HG03095 (cell line): ENCODE results near the gene MRPS12.

ENCODE experiments used
- ATAC-seq: cut with Tn5 transposase; IDR thresholded peaks from one replicate; pipeline ENCODE4 v1.9.1; 2021; ENCODE audit warnings: moderate library complexity; ENCODE audit not compliant: unreplicated experiment

Gene MRPS12

GRCh38 chr19:38970664-38971532 is 40.2 kb downstream of the MRPS12 start:
- ATAC-seq = no peak

- ATAC-seq = no peak
Measured at GRCh38 chr19:38971672-38972071, 40.9 kb downstream of the MRPS12 start.

- no peak for ATAC-seq
Measured at GRCh38 chr19:38974624-38975213, 44.0 kb downstream of the MRPS12 start.

DNA sequence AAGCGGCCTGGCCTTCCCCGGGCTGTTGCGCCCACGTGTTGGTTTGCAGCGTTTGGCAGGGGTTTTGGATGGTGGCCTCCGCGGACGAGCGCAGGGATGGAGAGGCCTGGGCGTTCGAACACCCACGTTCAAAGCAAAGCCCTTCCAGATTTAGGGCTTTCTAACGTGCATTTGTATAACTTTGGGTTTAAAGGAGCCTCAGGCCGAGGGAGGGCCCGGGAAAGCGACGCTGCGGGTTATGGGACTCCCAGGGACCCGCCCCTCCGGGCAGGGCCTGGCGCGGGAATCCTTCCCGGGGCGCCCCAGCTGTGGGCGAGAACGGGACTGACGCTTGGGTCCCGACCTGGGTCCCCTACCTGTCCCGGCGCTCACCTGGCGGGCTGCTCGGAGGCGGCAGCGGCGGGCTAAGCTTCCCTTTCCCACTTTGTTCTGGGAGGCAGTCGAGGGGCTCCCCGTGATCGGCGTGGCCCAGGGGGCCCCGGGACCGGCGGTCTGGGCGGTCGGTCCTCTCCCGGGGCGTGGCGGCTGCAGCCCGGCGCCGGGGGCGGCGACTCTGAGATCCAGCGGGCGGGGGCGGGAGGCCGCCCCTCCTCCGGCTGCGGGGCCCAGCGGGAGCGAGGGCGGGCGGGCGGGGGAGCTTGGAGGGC is 44.6 kb downstream of the MRPS12 start, which contains the start of gene FBXO17:
TSS of gene FBXO17 (minus strand) at position 529 of the 647 bp plus-strand sequence. CDS start 25,423 bp downstream, outside the sequence.
- no peak for ATAC-seq

- ATAC-seq = no peak
Measured at GRCh38 chr19:38975861-38976271, 45.1 kb downstream of the MRPS12 start.

GRCh38 chr19:38977445-38978325 is 46.9 kb downstream of the MRPS12 start:
- ATAC-seq = no peak

DNA sequence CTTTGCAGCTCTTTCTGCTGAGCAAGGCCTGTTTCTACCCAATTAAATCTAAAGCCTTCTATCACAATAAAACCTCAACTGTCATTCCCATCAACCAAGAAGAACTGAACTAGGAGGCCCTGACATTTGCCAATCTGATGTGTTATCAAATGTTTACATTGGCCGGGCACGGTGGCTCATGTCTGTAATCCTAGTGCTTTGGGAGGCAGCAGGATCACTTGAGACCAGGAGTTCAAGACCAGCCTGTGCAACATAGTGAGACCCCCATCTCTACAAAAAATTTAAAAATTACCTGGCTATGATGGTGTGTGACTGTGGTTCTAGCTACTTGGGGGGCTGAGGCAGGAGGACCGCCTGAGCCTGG is 47.6 kb downstream of the MRPS12 start:
- ATAC-seq = no peak

GRCh38 chr19:38979812-38980211 is 49.1 kb downstream of the MRPS12 start:
- ATAC-seq = no peak

GRCh38 chr19:38980583-38981374 is 50.0 kb downstream of the MRPS12 start:
- no peak for ATAC-seq
